K562 (cell line): ENCODE results near the gene SEC14L1. TPM values are rescaled to one million over a fixed set of nuclear protein-coding genes. Genes with fewer than 3 reads are reported as not detected.

Experiments
- ARID2 ChIP-seq: fragments of 450-650 bp; IDR thresholded peaks from 2 replicates; pipeline ENCODE4 v1.6.1; 2017; ENCODE audit warnings: antibody characterized with exemption, mild to moderate bottlenecking
- BACH1 ChIP-seq: fragments of 200-800 bp; sonication (Bioruptor generic); IDR thresholded peaks from 2 replicates; pipeline ENCODE4 v1.6.1; 2016; ENCODE audit warnings: missing genetic modification characterization, missing compliant biosample characterization
- E2F3 ChIP-seq: fragments of 250-450 bp; sonication (Bioruptor Pico); IDR thresholded peaks from 2 replicates; pipeline ENCODE4 v1.4.0; 2020; ENCODE audit warnings: mild to moderate bottlenecking
- EHMT2 ChIP-seq: fragments of 450-650 bp; IDR thresholded peaks from 2 replicates; pipeline ENCODE4 v1.6.1; 2018; ENCODE audit warnings: antibody characterized with exemption
- ELK3 ChIP-seq: fragments of 450-650 bp; formaldehyde crosslinking; IDR thresholded peaks from 2 replicates; pipeline ENCODE4 v1.4.0; 2020; ENCODE audit warnings: mild to moderate bottlenecking
- FOXJ2 ChIP-seq: fragments of 200-800 bp; sonication (Bioruptor generic); IDR thresholded peaks from 2 replicates; pipeline ENCODE4 v1.6.1; 2016; ENCODE audit warnings: missing genetic modification characterization, missing compliant biosample characterization
- HMG20A ChIP-seq: fragments of 450-650 bp; formaldehyde crosslinking; conservative IDR thresholded peaks from 2 replicates; pipeline ENCODE4 v1.4.0; 2020; ENCODE audit warnings: mild to moderate bottlenecking, mixed read lengths
- HMG20B ChIP-seq: fragments of 250-450 bp; sonication (Bioruptor Pico); IDR thresholded peaks from 2 replicates; pipeline ENCODE4 v1.5.0; 2021; ENCODE audit warnings: mild to moderate bottlenecking
- KAT8 ChIP-seq: fragments of 450-650 bp; IDR thresholded peaks from 2 replicates; pipeline ENCODE4 v1.6.1; 2016; ENCODE audit warnings: low read depth, mild to moderate bottlenecking
- KHSRP ChIP-seq: fragments of 450-650 bp; IDR thresholded peaks from 2 replicates; pipeline ENCODE4 v1.6.1; 2017
- PCBP1 ChIP-seq: fragments of 200-400 bp; formaldehyde crosslinking; IDR thresholded peaks from 2 replicates; pipeline ENCODE4 v1.6.1; 2018; ENCODE audit warnings: mild to moderate bottlenecking, low read depth, low read length; ENCODE audit not compliant: poor library complexity, severe bottlenecking
- PHF21A ChIP-seq: fragments of 450-650 bp; IDR thresholded peaks from 2 replicates; pipeline ENCODE4 v1.6.1; 2017; ENCODE audit warnings: low read depth, borderline replicate concordance
- RFX1 ChIP-seq: fragments of 450-650 bp; IDR thresholded peaks from 2 replicates; pipeline ENCODE4 v1.6.1; 2016; ENCODE audit warnings: mild to moderate bottlenecking, moderate library complexity
- SMAD1 ChIP-seq: fragments of 150-350 bp; IDR thresholded peaks from 2 replicates; pipeline ENCODE4 v1.6.1; 2014; ENCODE audit warnings: low read length, low read depth; ENCODE audit not compliant: partially characterized antibody
- SREBF2 ChIP-seq: sonication (generic); formaldehyde crosslinking; IDR thresholded peaks from 2 replicates; pipeline ENCODE4 v1.4.0; 2020; ENCODE audit warnings: mild to moderate bottlenecking, missing genetic modification reagents
- TCF15 ChIP-seq: fragments of 250-450 bp; sonication (Bioruptor Pico); IDR thresholded peaks from 2 replicates; pipeline ENCODE4 v1.8.0; 2022; ENCODE audit warnings: moderate library complexity, mild to moderate bottlenecking, inconsistent platforms
- XRCC4 ChIP-seq: IDR thresholded peaks from one replicate; pipeline ENCODE4 v1.6.1; 2011; ENCODE audit not compliant: insufficient read depth, insufficient read length; ENCODE audit errors: extremely low read depth
- ZBTB12 ChIP-seq: fragments of 250-450 bp; sonication (Bioruptor Pico); IDR thresholded peaks from 2 replicates; pipeline ENCODE4 v1.4.0; 2020
- ZBTB7A ChIP-seq: IDR thresholded peaks from 2 replicates; pipeline ENCODE4 v1.6.1; 2011; ENCODE audit warnings: low read depth, mild to moderate bottlenecking, low read length, moderate library complexity, borderline replicate concordance; ENCODE audit not compliant: control insufficient read depth
- ZNF175 ChIP-seq: fragments of 200-800 bp; sonication (Bioruptor generic); IDR thresholded peaks from 2 replicates; pipeline ENCODE4 v1.6.1; 2016; ENCODE audit warnings: low read depth, mild to moderate bottlenecking, missing genetic modification characterization, missing compliant biosample characterization
- ZNF280A ChIP-seq: fragments of 450-650 bp; IDR thresholded peaks from 2 replicates; pipeline ENCODE4 v1.6.1; 2018; ENCODE audit warnings: mild to moderate bottlenecking, low read depth; ENCODE audit not compliant: partially characterized antibody
- ZNF3 ChIP-seq: fragments of 250-450 bp; sonication (Bioruptor Pico); IDR thresholded peaks from 2 replicates; pipeline ENCODE4 v1.5.0; 2021; ENCODE audit warnings: mild to moderate bottlenecking, moderate library complexity
- ZNF57 ChIP-seq: fragments of 450-650 bp; formaldehyde crosslinking; IDR thresholded peaks from 2 replicates; pipeline ENCODE4 v1.4.0; 2020; ENCODE audit warnings: mild to moderate bottlenecking, moderate library complexity
- ZNF79 ChIP-seq: fragments of 250-450 bp; sonication (Bioruptor Pico); IDR thresholded peaks from 2 replicates; pipeline ENCODE4 v1.4.0; 2020; ENCODE audit warnings: low read depth, mild to moderate bottlenecking, moderate library complexity
- polyA plus RNA-seq, 8 experiments: library from polyadenylated mRNA; depleted of rRNA in 4 of 8; stranded (reverse) in 5 of 8; unstranded in 3 of 8; fragments of >200 nt; fragmentation: Nextera tagmentation in 2 of 8; fragmentation: Illumina TruSeq in 1 of 8; extraction: Ambion mirVana in 2 of 8; extraction: Trizol in 1 of 8; gene quantifications; 2 replicates each; pipeline versions ENCODE4 v1.2.1 to v1.2.3, GENCODE V29; 2011 to 2014; ENCODE audit warnings: inconsistent platforms in 1 of 8, missing spikeins in 1 of 8
- total RNA-seq, 7 experiments: library from RNA; depleted of rRNA in 6 of 7; stranded (reverse); fragments of >200 nt in 6 of 7; fragmentation: Illumina TruSeq in 2 of 7; extraction: Trizol in 2 of 7; gene quantifications; 2 replicates each; pipeline versions ENCODE4 v1.2.1 to v1.2.3, GENCODE V29; 2011 to 2021; ENCODE audit warnings: low replicate concordance in 1 of 7

SEC14L1 gene
- total and polyA plus RNA-seq, 9 of the 15 experiments (the other 6 are each of a cell fraction or from before 2014, with no cell fraction given) = 3.1 to 39.7 (median 15.2) TPM

GRCh38 chr17:77233635-77234334 is 93.0 kb downstream of the SEC14L1 start (continued):
- TF ChIP-seq BACH1 (peak; percentile 96), RFX1 (peak; percentile 35; the same call in 1 of the 2 replicates), ELK3 (CRISPR knock-in tag) (no peak), HMG20B (CRISPR knock-in tag) (no peak), HMG20A (CRISPR knock-in tag) (no peak), ZBTB12 (CRISPR knock-in tag) (peak; percentile 71), KAT8 (no peak), EHMT2 (no peak), ZNF79 (CRISPR knock-in tag) (no peak), E2F3 (CRISPR knock-in tag) (no peak), FOXJ2 (no peak), PCBP1 (no peak), PHF21A (peak; percentile 72; the same call in 1 of the 2 replicates), SREBF2 (no peak), XRCC4 (no peak), ZNF57 (CRISPR knock-in tag) (no peak), ZNF280A (peak; percentile 51), ARID2 (no peak), SMAD1 (no peak), ZNF175 (no peak), KHSRP (peak; percentile 52; the same call in 1 of the 2 replicates), ZNF3 (no peak), TCF15 (CRISPR knock-in tag) (no peak), ZBTB7A (no peak)
